Transverse colon (tissue), 4 donors: ENCODE data around the gene DPH6.

Experiments used
- CTCF ChIP-seq, 5 experiments: fragments of 200-600 bp in 3 of 5; fragments of 450-650 bp in 2 of 5; sonication (generic) in 3 of 5; IDR thresholded peaks; 1 replicate in 2 of 5; 2 replicates in 3 of 5; pipeline ENCODE4 v1.5.1; 2016 to 2017; ENCODE audit warnings: antibody characterized with exemption in 5 of 5, inconsistent platforms in 3 of 5, mild to moderate bottlenecking in 2 of 5, moderate library complexity in 1 of 5
- POLR2AphosphoS5 ChIP-seq, 3 donors: sonication (generic); formaldehyde crosslinking; IDR thresholded peaks; one replicate each; pipeline ENCODE4 v1.6.1; 2016; ENCODE audit warnings: antibody characterized with exemption in 3 of 3

DNA sequence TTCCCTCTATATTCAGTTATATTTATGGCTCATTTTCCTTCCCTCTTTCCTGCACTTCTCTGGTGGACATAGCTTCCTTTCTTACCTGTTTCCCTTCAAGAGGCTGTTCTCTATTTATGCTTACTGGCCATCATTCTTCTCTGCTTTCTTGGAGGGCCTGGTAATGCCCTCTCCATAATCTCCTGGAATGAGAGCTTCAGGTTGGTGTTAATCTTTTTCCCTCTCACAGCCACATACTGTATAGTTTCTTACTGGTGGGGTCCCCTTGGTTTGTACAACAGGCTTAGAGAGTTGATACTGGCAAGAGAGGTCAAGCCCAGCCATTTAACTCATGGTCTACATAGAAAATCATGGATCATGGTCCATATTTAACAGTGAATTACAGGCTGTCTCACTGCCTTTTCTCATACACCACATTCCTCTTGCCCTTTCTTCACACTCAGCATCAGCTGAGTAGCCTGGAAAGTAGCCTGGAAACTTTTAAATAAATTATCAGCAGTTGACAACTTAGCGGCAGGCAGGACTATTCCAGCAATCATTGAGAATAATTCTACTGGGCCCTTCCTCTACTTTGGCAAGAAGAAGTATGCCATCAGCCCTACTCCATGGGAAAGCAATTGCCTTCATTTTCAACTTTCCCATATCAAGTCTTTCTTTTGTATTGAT, 38.0 kb upstream of the DPH6 start:
- TF ChIP-seq CTCF (IDR thresholded peaks at IDR 0.05), result no peak
- no peak for TF ChIP-seq POLR2AphosphoS5 (IDR thresholded peaks at IDR 0.05)
